LNCaP clone FGC (cell line): Measurements from ENCODE around the gene MYBBP1A.
"Not testable (repeated sequence)": the region's sequence is repeated elsewhere in the genome, so short reads cannot be mapped to it uniquely, and the experiment has no call there.

Experiments used
- DNase-seq: peaks from one replicate; pipeline ENCODE4 v3.0.0-alpha.2; 2011; ENCODE audit warnings: low read depth
- H3K4me3 ChIP-seq: 2 replicates; pipeline ENCODE4 v1.5.1; 2011; ENCODE audit warnings: mild to moderate bottlenecking, low read depth, low read length, control low read depth
- CTCF ChIP-seq: IDR thresholded peaks from 2 replicates; pipeline ENCODE4 v1.5.1; 2012; ENCODE audit warnings: mild to moderate bottlenecking; ENCODE audit not compliant: control insufficient read depth, insufficient read depth; ENCODE audit errors: extremely low read depth

Gene MYBBP1A

GRCh38 chr17:4599505-4600281 is 44.5 kb upstream of the MYBBP1A start:
- TF ChIP-seq CTCF, result no peak
- DNase-seq, result no peak
- no peak overlapping the region for H3K4me3 ChIP-seq

- TF ChIP-seq CTCF, result no peak
- no peak overlapping the region for H3K4me3 ChIP-seq
- DNase-seq, result no peak
Measured at GRCh38 chr17:4598776-4599504, 43.8 kb upstream of the MYBBP1A start.

- no peak for DNase-seq
- H3K4me3 ChIP-seq, result no peak overlapping the region
- no peak for TF ChIP-seq CTCF
Measured at GRCh38 chr17:4597975-4598374, 42.8 kb upstream of the MYBBP1A start.

GRCh38 chr17:4596636-4597380 is 41.6 kb upstream of the MYBBP1A start:
- TF ChIP-seq CTCF, result no peak
- DNase-seq, result no peak
- no peak overlapping the region for H3K4me3 ChIP-seq

GRCh38 chr17:4595685-4596342 is 40.6 kb upstream of the MYBBP1A start:
- DNase-seq, H3K4me3 ChIP-seq: not testable (repeated sequence)

GRCh38 chr17:4594931-4595684 is 39.9 kb upstream of the MYBBP1A start:
- DNase-seq, result no peak
- TF ChIP-seq CTCF, result no peak
- no peak overlapping the region for H3K4me3 ChIP-seq
